PC-9 (cell line): ENCODE data around the gene KL.

Source experiments
- CTCF ChIP-seq: fragments of 200-600 bp; sonication (generic); conservative IDR thresholded peaks from 2 replicates; pipeline ENCODE4 v1.6.1; 2017; ENCODE audit warnings: mixed run types, antibody characterized with exemption, mild to moderate bottlenecking, moderate library complexity
- EZH2 ChIP-seq: fragments of 200-600 bp; sonication (generic); IDR thresholded peaks from 2 replicates; pipeline ENCODE4 v1.8.0; 2017; ENCODE audit warnings: antibody characterized with exemption, low read depth

- TF ChIP-seq CTCF (no peak), EZH2 (no peak)
Measured at GRCh38 chr13:32984857-32985626, 31.2 kb upstream of the KL start.
